Transverse colon (tissue), 4 donors: ENCODE measurements around the gene PLIN5. TPM values are rescaled to one million over a fixed set of nuclear protein-coding genes. Genes with fewer than 3 reads are reported as not detected.

Experiments
- DNase-seq: peaks from one replicate; pipeline ENCODE4 v3.0.0-alpha.2; 2019
- H3K27ac ChIP-seq, 4 donors: fragments of 200-600 bp; sonication (generic); 2 replicates each; pipeline ENCODE4 v1.5.1; 2016 to 2018; ENCODE audit warnings: inconsistent platforms in 4 of 4
- H3K27me3 ChIP-seq: fragments of 200-600 bp; sonication (generic); 2 replicates; pipeline ENCODE4 v1.5.1; 2017; ENCODE audit warnings: inconsistent platforms
- H3K36me3 ChIP-seq, 4 donors: fragments of 200-600 bp; sonication (generic); 2 replicates each; pipeline ENCODE4 v1.5.1; 2017 to 2019; ENCODE audit warnings: inconsistent platforms in 4 of 4
- H3K4me1 ChIP-seq, 4 donors: fragments of 200-600 bp; sonication (generic); 2 replicates each; pipeline ENCODE4 v1.5.1; 2017 to 2020; ENCODE audit warnings: inconsistent platforms in 4 of 4
- H3K4me3 ChIP-seq, 4 donors: fragments of 200-600 bp; sonication (generic); 1 replicate in 1 of 4; 2 replicates in 3 of 4; pipeline versions ENCODE4 v1.5.1 to v1.6.1; 2017 to 2019; ENCODE audit warnings: inconsistent platforms in 4 of 4
- H3K9me3 ChIP-seq, 2 donors: fragments of 200-600 bp; sonication (generic); 2 replicates each; pipeline ENCODE4 v1.5.1; 2017 to 2019; ENCODE audit warnings: inconsistent platforms in 2 of 2
- CTCF ChIP-seq, 5 experiments: fragments of 200-600 bp in 3 of 5; fragments of 450-650 bp in 2 of 5; sonication (generic) in 3 of 5; IDR thresholded peaks; 1 replicate in 2 of 5; 2 replicates in 3 of 5; pipeline ENCODE4 v1.5.1; 2016 to 2017; ENCODE audit warnings: antibody characterized with exemption in 5 of 5, inconsistent platforms in 3 of 5, mild to moderate bottlenecking in 2 of 5, moderate library complexity in 1 of 5
- EP300 ChIP-seq: sonication (generic); formaldehyde crosslinking; IDR thresholded peaks from one replicate; pipeline ENCODE4 v1.6.1; 2017; ENCODE audit warnings: antibody characterized with exemption, low read depth
- POLR2A ChIP-seq: fragments of 450-650 bp; IDR thresholded peaks from one replicate; pipeline ENCODE4 v1.6.1; 2016; ENCODE audit warnings: antibody characterized with exemption, mild to moderate bottlenecking, moderate library complexity
- POLR2AphosphoS5 ChIP-seq, 3 donors: sonication (generic); formaldehyde crosslinking; IDR thresholded peaks; one replicate each; pipeline ENCODE4 v1.6.1; 2016; ENCODE audit warnings: antibody characterized with exemption in 3 of 3
- WGBS, 2 donors: methylation state at CpG; one replicate each; pipeline ENCODE4 v1.1.5; 2018; ENCODE audit warnings: low coverage in 1 of 2; 5-methylcytosine and 5-hydroxymethylcytosine counted together
- in situ Hi-C, 4 donors: fragments of 200-750 bp; cut with MboI; loops; one replicate each; pipeline versions ENCODE4 v1.15.0 to v1.15.1; 2017; ENCODE audit warnings: low sequenced_read_pairs in 3 of 4, low pct_ligation_motif_present in 1 of 4, low pct_unique_long_range_greater_than_20kb in 1 of 4
- intact Hi-C: fragments of 100-400 bp; cut with DNase I; formaldehyde crosslinking; loops from one replicate; pipeline ENCODE4 v1.15.1; 2023; ENCODE audit warnings: low total_unique reads
- total RNA-seq, 4 donors: library from RNA; depleted of rRNA; stranded (reverse); fragments of >200 nt; gene quantifications; one replicate each; pipeline ENCODE4 v1.1.0, GENCODE V29; 2016

The PLIN5 gene
- total RNA-seq, 4 donors from 2014 or later, result 2.7 to 6.7 (median 6.0) TPM; not detected in 1

- Histone ChIP-seq H3K9me3 (no peaks in the 10 kb centered on the region), H3K27ac (no peak overlapping the region), H3K4me1 (peaks cover 9 to 20% (median 15%) of the 10 kb centered on the region in 4 donors), H3K36me3 (no peaks in the 10 kb centered on the region), H3K4me3 (no peak overlapping the region), H3K27me3 (peaks cover 99% of the 10 kb centered on the region)
- WGBS, 2 donors, result 0 to 14% methylated on average over 1 to 25 of the region's 57 CpGs
- in situ Hi-C loops (no loop called here), intact Hi-C loops (no loop called here)
- TF ChIP-seq EP300 (no peak), CTCF (IDR thresholded peaks at IDR 0.05) (no peak), POLR2A (no peak), POLR2AphosphoS5 (IDR thresholded peaks at IDR 0.05) (no peak)
- no peak for DNase-seq
Measured at GRCh38 chr19:4581666-4582553, 46.9 kb upstream of the PLIN5 start.

GRCh38 chr19:4580961-4581665, 46.1 kb upstream of the PLIN5 start:
- H3K27me3 ChIP-seq, result peaks cover 99% of the 10 kb centered on the region
- TF ChIP-seq CTCF (IDR thresholded peaks at IDR 0.05), result no peak
- no peak for TF ChIP-seq POLR2A
- TF ChIP-seq POLR2AphosphoS5 (IDR thresholded peaks at IDR 0.05), result no peak
- no peak for TF ChIP-seq EP300
- peak overlapping the region in 2 of 4 donors; percentile 8 to 23 for H3K4me3 ChIP-seq

GRCh38 chr19:4580021-4580901, 45.2 kb upstream of the PLIN5 start:
- TF ChIP-seq CTCF (IDR thresholded peaks at IDR 0.05) (no peak), EP300 (no peak), POLR2AphosphoS5 (IDR thresholded peaks at IDR 0.05) (no peak), POLR2A (no peak)
- Histone ChIP-seq H3K4me1 (peaks cover 9 to 20% (median 15%) of the 10 kb centered on the region in 4 donors), H3K9me3 (no peaks in the 10 kb centered on the region), H3K27me3 (peaks cover 99% of the 10 kb centered on the region), H3K36me3 (no peaks in the 10 kb centered on the region), H3K4me3 (peak overlapping the region in 1 of 4 donors; percentile 21), H3K27ac (no peak overlapping the region)
- in situ Hi-C loops (no loop called here), intact Hi-C loops (no loop called here)
- no peak for DNase-seq
- 14% methylated on average over 26 of the region's 50 CpGs; no CpG with 5 or more reads in 1 of the 2 donors for WGBS, 2 donors

More at GRCh38 chr19:4580961-4581665, 46.1 kb upstream of the PLIN5 start:
- WGBS, 2 donors, result 7% methylated on average over 13 of the region's 62 CpGs; no CpG with 5 or more reads in 1 of the 2 donors
- in situ Hi-C loops (no loop called here), intact Hi-C loops (no loop called here)
- no peak for DNase-seq
- no peaks in the 10 kb centered on the region for H3K9me3 ChIP-seq
- H3K27ac ChIP-seq, result no peak overlapping the region
- no peaks in the 10 kb centered on the region for H3K36me3 ChIP-seq
- H3K4me1 ChIP-seq, result peaks cover 9 to 20% (median 15%) of the 10 kb centered on the region in 4 donors
